MM.1S (cell line): ENCODE measurements around the gene MTG1.

Experiments used
- CTCF ChIP-seq: fragments of 300-600 bp; sonication (generic); IDR thresholded peaks from 2 replicates; pipeline ENCODE4 v1.5.1; 2016; ENCODE audit warnings: antibody characterized with exemption, low read length, mixed read lengths
- EZH2phosphoT487 ChIP-seq: fragments of 300-600 bp; sonication (generic); IDR thresholded peaks from 2 replicates; pipeline ENCODE4 v1.6.1; 2018; ENCODE audit warnings: antibody characterized with exemption, low read length

GRCh38 chr10:133411523-133412380 is 17.8 kb downstream of the MTG1 start:
- TF ChIP-seq CTCF, result no peak
- no peak for TF ChIP-seq EZH2phosphoT487
